Measurements from ENCODE around the gene ADAM12. TPM values are rescaled to one million over a fixed set of nuclear protein-coding genes. Genes with fewer than 3 reads are reported as not detected.

Gene ADAM12
- total and polyA plus RNA-seq, 2 donors, result 0.96 to 4.6 TPM

DNA sequence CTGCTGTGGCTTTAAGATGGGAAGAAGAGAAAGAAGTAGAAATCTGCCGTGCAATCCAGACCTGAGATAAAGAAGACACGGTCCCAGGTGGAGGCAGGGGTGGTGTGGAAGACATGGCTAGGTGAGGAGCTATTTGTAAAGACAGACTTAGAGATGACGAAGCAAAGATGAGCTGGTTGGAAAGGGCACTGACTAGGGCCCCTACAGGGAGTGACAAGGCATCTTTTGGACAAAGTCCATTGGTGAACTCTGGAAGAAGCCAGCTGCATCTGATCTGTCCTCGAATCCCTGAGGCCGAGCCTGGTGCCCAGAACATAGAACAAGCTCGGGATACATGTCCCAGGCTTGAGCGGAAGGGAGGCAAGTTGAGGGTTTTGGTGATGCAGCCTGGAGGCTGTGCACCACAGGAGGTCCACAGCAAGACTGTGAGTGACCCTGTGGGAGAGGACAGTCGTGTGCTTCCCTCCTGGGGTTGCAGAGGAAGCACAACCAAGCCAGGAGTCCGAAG lies 191.2 kb downstream of the ADAM12 start:
- Histone ChIP-seq H3K4me3 (ENCODE audit: low read length in 2 of 2) (no peak overlapping the region), H3K9me3 (ENCODE audit: control insufficient read depth in 2 of 2, insufficient read depth in 1 of 2, low read length in 1 of 2) (no peaks in the 10 kb centered on the region), H3K27me3 (ENCODE audit: control insufficient read depth in 2 of 2, insufficient read depth in 1 of 2, low read length in 1 of 2) (no peaks in the 10 kb centered on the region), H3K36me3 (ENCODE audit: control insufficient read depth in 2 of 2, insufficient read depth in 2 of 2, low read length in 1 of 2) (no peaks in the 10 kb centered on the region), H3K27ac (ENCODE audit: low read depth in 1 of 2, low read length in 1 of 2) (no peak overlapping the region), H3K4me1 (ENCODE audit: control insufficient read depth in 2 of 2, insufficient read depth in 2 of 2, low read length in 2 of 2) (no peaks in the 10 kb centered on the region)
- 92% methylated on average over 9 of the region's 9 CpGs for WGBS
- DNase-seq (ENCODE audit: low read depth in 6 of 9, low spot score in 9 of 9), result no peak

- no peaks in the 10 kb centered on the region for H3K27me3 ChIP-seq (ENCODE audit: control insufficient read depth in 2 of 2, insufficient read depth in 1 of 2, low read length in 1 of 2)
- no peaks in the 10 kb centered on the region for H3K36me3 ChIP-seq (ENCODE audit: control insufficient read depth in 2 of 2, insufficient read depth in 2 of 2, low read length in 1 of 2)
- no peaks in the 10 kb centered on the region for H3K4me1 ChIP-seq (ENCODE audit: control insufficient read depth in 2 of 2, insufficient read depth in 2 of 2, low read length in 2 of 2)
- no peaks in the 10 kb centered on the region for H3K9me3 ChIP-seq (ENCODE audit: control insufficient read depth in 2 of 2, insufficient read depth in 1 of 2, low read length in 1 of 2)
- H3K4me3 ChIP-seq (ENCODE audit: low read length in 2 of 2), result no peak overlapping the region
- DNase-seq (ENCODE audit: low read depth in 6 of 9, low spot score in 9 of 9), result no peak
- no peak overlapping the region for H3K27ac ChIP-seq (ENCODE audit: low read depth in 1 of 2, low read length in 1 of 2)
- 93% methylated on average over 3 of the region's 3 CpGs for WGBS
Observed at GRCh38 chr10:126196281-126196680, 192.0 kb downstream of the ADAM12 start.

GRCh38 chr10:126191192-126191591 lies 197.1 kb downstream of the ADAM12 start:
- Histone ChIP-seq H3K4me1 (ENCODE audit: control insufficient read depth in 2 of 2, insufficient read depth in 2 of 2, low read length in 2 of 2) (no peaks in the 10 kb centered on the region), H3K9me3 (ENCODE audit: control insufficient read depth in 2 of 2, insufficient read depth in 1 of 2, low read length in 1 of 2) (no peaks in the 10 kb centered on the region), H3K27ac (ENCODE audit: low read depth in 1 of 2, low read length in 1 of 2) (no peak overlapping the region), H3K4me3 (ENCODE audit: low read length in 2 of 2) (no peak overlapping the region), H3K36me3 (ENCODE audit: control insufficient read depth in 2 of 2, insufficient read depth in 2 of 2, low read length in 1 of 2) (no peaks in the 10 kb centered on the region), H3K27me3 (ENCODE audit: control insufficient read depth in 2 of 2, insufficient read depth in 1 of 2, low read length in 1 of 2) (no peaks in the 10 kb centered on the region)
- DNase-seq (ENCODE audit: low read depth in 6 of 9, low spot score in 9 of 9), result no peak
- 91% methylated on average over 4 of the region's 4 CpGs for WGBS

DNA sequence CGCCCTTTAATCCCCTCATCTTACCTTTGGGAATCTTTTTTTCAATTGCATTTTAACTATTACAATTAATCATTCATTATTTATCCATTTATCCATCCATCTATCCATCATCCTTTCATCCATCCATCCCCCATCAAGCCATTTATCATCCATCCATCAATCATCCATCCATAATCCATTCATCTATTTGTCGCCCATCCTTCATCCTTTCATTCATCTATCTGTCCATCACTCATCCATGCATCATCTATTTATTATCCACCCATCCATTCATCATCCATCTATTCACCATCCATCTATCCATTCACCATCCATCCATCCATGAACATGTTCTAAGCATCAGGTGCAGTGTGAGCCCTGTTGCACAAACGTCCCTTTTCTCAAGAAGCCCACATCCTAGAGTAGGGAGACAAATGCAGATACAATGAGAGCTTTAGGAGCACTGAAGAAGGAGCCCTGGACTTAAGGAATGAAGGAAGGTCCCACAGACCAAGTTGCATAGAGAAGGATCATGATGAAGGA lies 199.5 kb downstream of the ADAM12 start:
- no peaks in the 10 kb centered on the region for H3K36me3 ChIP-seq (ENCODE audit: control insufficient read depth in 2 of 2, insufficient read depth in 2 of 2, low read length in 1 of 2)
- H3K27me3 ChIP-seq (ENCODE audit: control insufficient read depth in 2 of 2, insufficient read depth in 1 of 2, low read length in 1 of 2), result no peaks in the 10 kb centered on the region
- no peaks in the 10 kb centered on the region for H3K9me3 ChIP-seq (ENCODE audit: control insufficient read depth in 2 of 2, insufficient read depth in 1 of 2, low read length in 1 of 2)
- H3K4me1 ChIP-seq (ENCODE audit: control insufficient read depth in 2 of 2, insufficient read depth in 2 of 2, low read length in 2 of 2), result no peaks in the 10 kb centered on the region
- no peak overlapping the region for H3K4me3 ChIP-seq (ENCODE audit: low read length in 2 of 2)
- DNase-seq (ENCODE audit: low read depth in 6 of 9, low spot score in 9 of 9), result no peak
- H3K27ac ChIP-seq (ENCODE audit: low read depth in 1 of 2, low read length in 1 of 2), result no peak overlapping the region
- WGBS, result 84% methylated on average over 3 of the region's 3 CpGs

DNA sequence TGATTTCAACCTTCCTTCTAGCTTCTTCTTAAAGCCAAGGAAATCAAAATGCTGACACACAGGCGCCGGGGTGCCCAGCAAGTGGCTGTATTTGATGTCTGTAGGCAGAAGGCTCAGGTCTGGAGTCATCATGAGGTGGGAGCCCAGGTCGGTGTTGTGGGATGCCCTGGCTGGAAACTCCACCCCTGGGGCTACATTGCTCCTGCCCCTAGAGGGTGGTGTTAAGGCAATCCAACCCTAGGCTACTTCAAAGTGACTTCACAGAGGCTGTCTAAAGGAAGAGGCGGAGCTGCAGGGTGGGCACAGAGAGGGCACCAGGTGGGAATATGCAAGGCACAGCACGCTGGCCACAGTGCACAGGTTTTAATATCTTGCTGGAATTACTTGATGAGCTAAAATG lies 200.9 kb downstream of the ADAM12 start:
- no peak for DNase-seq (ENCODE audit: low read depth in 6 of 9, low spot score in 9 of 9)
- H3K27me3 ChIP-seq (ENCODE audit: control insufficient read depth in 2 of 2, insufficient read depth in 1 of 2, low read length in 1 of 2), result no peaks in the 10 kb centered on the region
- no peak overlapping the region for H3K4me3 ChIP-seq (ENCODE audit: low read length in 2 of 2)
- H3K27ac ChIP-seq (ENCODE audit: low read depth in 1 of 2, low read length in 1 of 2), result no peak overlapping the region
- 83% methylated on average over 5 of the region's 5 CpGs for WGBS
- no peaks in the 10 kb centered on the region for H3K9me3 ChIP-seq (ENCODE audit: control insufficient read depth in 2 of 2, insufficient read depth in 1 of 2, low read length in 1 of 2)
- no peaks in the 10 kb centered on the region for H3K4me1 ChIP-seq (ENCODE audit: control insufficient read depth in 2 of 2, insufficient read depth in 2 of 2, low read length in 2 of 2)
- H3K36me3 ChIP-seq (ENCODE audit: control insufficient read depth in 2 of 2, insufficient read depth in 2 of 2, low read length in 1 of 2), result no peaks in the 10 kb centered on the region

GRCh38 chr10:126186766-126187165 lies 201.5 kb downstream of the ADAM12 start:
- no peak for DNase-seq (ENCODE audit: low read depth in 6 of 9, low spot score in 9 of 9)
- 95% methylated on average over 5 of the region's 5 CpGs for WGBS
- Histone ChIP-seq H3K36me3 (ENCODE audit: control insufficient read depth in 2 of 2, insufficient read depth in 2 of 2, low read length in 1 of 2) (no peaks in the 10 kb centered on the region), H3K27ac (ENCODE audit: low read depth in 1 of 2, low read length in 1 of 2) (no peak overlapping the region), H3K27me3 (ENCODE audit: control insufficient read depth in 2 of 2, insufficient read depth in 1 of 2, low read length in 1 of 2) (no peaks in the 10 kb centered on the region), H3K9me3 (ENCODE audit: control insufficient read depth in 2 of 2, insufficient read depth in 1 of 2, low read length in 1 of 2) (no peaks in the 10 kb centered on the region), H3K4me1 (ENCODE audit: control insufficient read depth in 2 of 2, insufficient read depth in 2 of 2, low read length in 2 of 2) (no peaks in the 10 kb centered on the region), H3K4me3 (ENCODE audit: low read length in 2 of 2) (no peak overlapping the region)

DNA sequence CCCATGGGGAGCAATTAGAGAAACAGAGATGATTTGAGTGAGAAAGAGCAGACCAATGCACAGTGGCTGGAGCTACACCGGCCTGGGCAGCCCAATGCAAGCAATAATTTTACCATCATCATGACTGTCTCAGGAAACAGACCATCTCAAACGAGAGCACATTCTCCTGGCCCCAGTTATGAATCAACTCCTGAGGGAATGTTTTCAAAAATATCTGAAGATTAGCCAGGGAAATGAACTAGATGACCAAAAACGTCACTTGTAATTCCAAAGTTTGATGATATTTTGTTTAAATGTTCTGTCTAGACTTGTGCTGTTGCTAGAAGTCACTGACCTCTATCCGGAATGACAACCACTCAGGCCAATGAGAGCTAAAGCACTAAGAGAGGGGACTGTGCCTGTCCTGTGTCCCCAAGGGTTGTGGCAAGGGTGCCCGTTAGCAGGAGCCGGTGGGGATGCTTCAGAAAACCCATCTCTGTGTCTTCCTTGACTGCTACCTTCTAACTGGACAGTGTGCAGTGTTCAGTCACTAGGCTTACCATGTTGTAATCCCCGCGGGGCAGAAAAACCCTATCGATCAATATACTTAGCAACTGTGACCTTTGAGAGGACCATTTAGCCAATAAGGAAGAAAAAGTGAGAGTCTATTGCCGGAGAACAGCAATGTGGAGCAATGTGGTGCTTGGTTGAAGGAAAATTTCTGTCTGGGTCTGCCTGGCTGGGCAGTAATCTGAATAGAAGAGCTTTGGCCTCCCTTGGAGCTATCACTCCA lies 202.4 kb downstream of the ADAM12 start:
- 91% methylated on average over 10 of the region's 10 CpGs for WGBS
- no peaks in the 10 kb centered on the region for H3K4me1 ChIP-seq (ENCODE audit: control insufficient read depth in 2 of 2, insufficient read depth in 2 of 2, low read length in 2 of 2)
- H3K36me3 ChIP-seq (ENCODE audit: control insufficient read depth in 2 of 2, insufficient read depth in 2 of 2, low read length in 1 of 2), result no peaks in the 10 kb centered on the region
- no peak overlapping the region for H3K27ac ChIP-seq (ENCODE audit: low read depth in 1 of 2, low read length in 1 of 2)
- no peaks in the 10 kb centered on the region for H3K9me3 ChIP-seq (ENCODE audit: control insufficient read depth in 2 of 2, insufficient read depth in 1 of 2, low read length in 1 of 2)
- no peaks in the 10 kb centered on the region for H3K27me3 ChIP-seq (ENCODE audit: control insufficient read depth in 2 of 2, insufficient read depth in 1 of 2, low read length in 1 of 2)
- DNase-seq (ENCODE audit: low read depth in 6 of 9, low spot score in 9 of 9), result no peak
- no peak overlapping the region for H3K4me3 ChIP-seq (ENCODE audit: low read length in 2 of 2)

DNA sequence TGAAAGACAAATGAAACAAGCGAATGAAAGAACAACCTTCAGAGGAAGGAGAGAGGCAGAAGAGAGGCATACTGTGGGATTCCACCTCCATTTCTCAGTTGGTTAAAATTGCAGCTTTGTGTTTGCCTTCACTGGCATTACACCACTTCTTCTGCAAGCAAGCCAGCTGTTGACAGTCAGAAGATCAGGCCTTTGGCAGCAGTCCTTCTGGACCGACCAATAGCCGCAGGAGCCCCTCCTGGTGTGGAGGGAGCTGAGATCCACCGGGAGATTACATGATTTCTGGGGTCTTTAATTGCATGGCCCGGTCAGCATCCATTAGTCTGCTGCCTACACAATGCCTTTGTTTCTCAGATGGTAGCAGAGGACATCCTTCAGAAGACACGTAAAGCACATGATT lies 206.7 kb downstream of the ADAM12 start:
- H3K27ac ChIP-seq (ENCODE audit: low read depth in 1 of 2, low read length in 1 of 2), result no peak overlapping the region
- DNase-seq (ENCODE audit: low read depth in 6 of 9, low spot score in 9 of 9), result no peak
- 90% methylated on average over 6 of the region's 6 CpGs for WGBS
- H3K4me3 ChIP-seq (ENCODE audit: low read length in 2 of 2), result no peak overlapping the region
- no peaks in the 10 kb centered on the region for H3K4me1 ChIP-seq (ENCODE audit: control insufficient read depth in 2 of 2, insufficient read depth in 2 of 2, low read length in 2 of 2)
- no peaks in the 10 kb centered on the region for H3K9me3 ChIP-seq (ENCODE audit: control insufficient read depth in 2 of 2, insufficient read depth in 1 of 2, low read length in 1 of 2)
- H3K27me3 ChIP-seq (ENCODE audit: control insufficient read depth in 2 of 2, insufficient read depth in 1 of 2, low read length in 1 of 2), result no peaks in the 10 kb centered on the region
- H3K36me3 ChIP-seq (ENCODE audit: control insufficient read depth in 2 of 2, insufficient read depth in 2 of 2, low read length in 1 of 2), result no peaks in the 10 kb centered on the region

- WGBS, result 47% methylated on average over 7 of the region's 7 CpGs
- Histone ChIP-seq H3K4me3 (ENCODE audit: low read length in 2 of 2) (no peak overlapping the region), H3K27ac (ENCODE audit: low read depth in 1 of 2, low read length in 1 of 2) (no peak overlapping the region), H3K4me1 (ENCODE audit: control insufficient read depth in 2 of 2, insufficient read depth in 2 of 2, low read length in 2 of 2) (no peaks in the 10 kb centered on the region), H3K36me3 (ENCODE audit: control insufficient read depth in 2 of 2, insufficient read depth in 2 of 2, low read length in 1 of 2) (no peaks in the 10 kb centered on the region), H3K27me3 (ENCODE audit: control insufficient read depth in 2 of 2, insufficient read depth in 1 of 2, low read length in 1 of 2) (no peaks in the 10 kb centered on the region), H3K9me3 (ENCODE audit: control insufficient read depth in 2 of 2, insufficient read depth in 1 of 2, low read length in 1 of 2) (no peaks in the 10 kb centered on the region)
- DNase-seq (ENCODE audit: low read depth in 6 of 9, low spot score in 9 of 9), result no peak
Observed at GRCh38 chr10:126179637-126180036, 208.6 kb downstream of the ADAM12 start.

All from thymus (tissue), 11 donors.